Parathyroid adenoma (tissue), 2 donors: ENCODE measurements around the gene PLXDC1.
A peak's percentile ranks its signal among the peaks of the same experiment; 100 is the strongest.

Source experiments
- H2AFZ ChIP-seq: fragments of 300-600 bp; sonication (generic); one replicate; pipeline ENCODE4 v1.7.0; 2017; ENCODE audit warnings: antibody characterized with exemption, mild to moderate bottlenecking
- H3K27ac ChIP-seq: fragments of 300-600 bp; sonication (generic); one replicate; pipeline ENCODE4 v1.7.0; 2017
- H3K27me3 ChIP-seq: fragments of 300-600 bp; sonication (generic); one replicate; pipeline ENCODE4 v1.7.0; 2017; ENCODE audit warnings: low read length; ENCODE audit not compliant: control insufficient read depth, insufficient read depth
- H3K36me3 ChIP-seq: fragments of 300-600 bp; sonication (generic); one replicate; pipeline ENCODE4 v1.7.0; 2017; ENCODE audit warnings: low read length; ENCODE audit not compliant: control insufficient read depth, insufficient read depth
- H3K4me1 ChIP-seq: fragments of 300-600 bp; sonication (generic); one replicate; pipeline ENCODE4 v1.7.0; 2017; ENCODE audit warnings: control low read depth
- H3K4me2 ChIP-seq: fragments of 300-600 bp; sonication (generic); one replicate; pipeline ENCODE4 v1.7.0; 2017; ENCODE audit warnings: low read length
- H3K4me3 ChIP-seq: fragments of 300-600 bp; sonication (generic); one replicate; pipeline ENCODE4 v1.7.0; 2017; ENCODE audit warnings: low read depth, low read length
- H3K79me2 ChIP-seq: fragments of 300-600 bp; sonication (generic); one replicate; pipeline ENCODE4 v1.7.0; 2017; ENCODE audit warnings: control low read depth
- H3K9ac ChIP-seq: fragments of 300-600 bp; sonication (generic); one replicate; pipeline ENCODE4 v1.7.0; 2017; ENCODE audit warnings: mild to moderate bottlenecking
- H3K9me3 ChIP-seq: fragments of 300-600 bp; sonication (generic); one replicate; pipeline ENCODE4 v1.7.0; 2017; ENCODE audit warnings: low read length; ENCODE audit not compliant: control insufficient read depth
- TF ChIP-seq, protein P1 (sequence below): fragments of 300-600 bp; sonication (generic); IDR thresholded peaks from one replicate; pipeline ENCODE4 v1.7.0; 2017; ENCODE audit warnings: antibody characterized with exemption, mild to moderate bottlenecking
- donor health status: primary hyperparathyroidism.

The PLXDC1 gene

DNA sequence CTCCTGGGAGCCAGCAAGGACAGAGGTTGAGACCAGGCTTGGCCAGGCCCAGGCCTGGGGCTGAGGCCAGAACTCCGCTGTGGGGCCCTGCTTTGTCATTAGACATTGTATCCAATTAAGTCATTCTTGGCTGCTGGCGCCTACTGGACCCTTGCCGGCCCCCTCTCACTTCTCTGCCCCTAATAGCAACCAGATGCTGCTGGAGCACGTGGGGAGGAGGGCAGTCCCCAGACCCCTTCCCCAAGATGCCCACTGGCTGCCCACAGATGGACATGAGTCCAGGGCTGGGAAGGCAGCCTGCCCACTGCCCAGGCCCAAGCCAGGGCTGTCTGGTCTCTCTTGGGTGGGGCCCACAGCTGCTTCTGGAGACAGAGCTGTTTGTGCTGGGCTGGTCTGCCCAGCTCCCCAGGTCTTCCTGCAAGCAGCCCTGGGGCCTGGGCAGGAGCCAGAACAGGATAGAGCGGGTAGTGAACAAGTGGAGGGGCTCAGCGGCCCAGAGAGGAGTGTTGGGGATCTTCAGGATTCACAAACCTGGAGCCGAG is 7.8 kb downstream of the PLXDC1 start:
- no peak overlapping the region for H3K4me2 ChIP-seq
- no peaks in the 10 kb centered on the region for H3K9me3 ChIP-seq
- TF ChIP-seq, protein P1, sequence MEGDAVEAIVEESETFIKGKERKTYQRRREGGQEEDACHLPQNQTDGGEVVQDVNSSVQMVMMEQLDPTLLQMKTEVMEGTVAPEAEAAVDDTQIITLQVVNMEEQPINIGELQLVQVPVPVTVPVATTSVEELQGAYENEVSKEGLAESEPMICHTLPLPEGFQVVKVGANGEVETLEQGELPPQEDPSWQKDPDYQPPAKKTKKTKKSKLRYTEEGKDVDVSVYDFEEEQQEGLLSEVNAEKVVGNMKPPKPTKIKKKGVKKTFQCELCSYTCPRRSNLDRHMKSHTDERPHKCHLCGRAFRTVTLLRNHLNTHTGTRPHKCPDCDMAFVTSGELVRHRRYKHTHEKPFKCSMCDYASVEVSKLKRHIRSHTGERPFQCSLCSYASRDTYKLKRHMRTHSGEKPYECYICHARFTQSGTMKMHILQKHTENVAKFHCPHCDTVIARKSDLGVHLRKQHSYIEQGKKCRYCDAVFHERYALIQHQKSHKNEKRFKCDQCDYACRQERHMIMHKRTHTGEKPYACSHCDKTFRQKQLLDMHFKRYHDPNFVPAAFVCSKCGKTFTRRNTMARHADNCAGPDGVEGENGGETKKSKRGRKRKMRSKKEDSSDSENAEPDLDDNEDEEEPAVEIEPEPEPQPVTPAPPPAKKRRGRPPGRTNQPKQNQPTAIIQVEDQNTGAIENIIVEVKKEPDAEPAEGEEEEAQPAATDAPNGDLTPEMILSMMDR: no peak
- no peaks in the 10 kb centered on the region for H3K79me2 ChIP-seq
- H3K36me3 ChIP-seq: no peaks in the 10 kb centered on the region
- no peaks in the 10 kb centered on the region for H3K27me3 ChIP-seq
- H3K4me1 ChIP-seq: peaks cover 8% of the 10 kb centered on the region
- peak overlapping the region; percentile 29 for H3K27ac ChIP-seq
- H3K9ac ChIP-seq: no peak overlapping the region
- no peak overlapping the region for H2AFZ ChIP-seq
- no peak overlapping the region for H3K4me3 ChIP-seq

DNA sequence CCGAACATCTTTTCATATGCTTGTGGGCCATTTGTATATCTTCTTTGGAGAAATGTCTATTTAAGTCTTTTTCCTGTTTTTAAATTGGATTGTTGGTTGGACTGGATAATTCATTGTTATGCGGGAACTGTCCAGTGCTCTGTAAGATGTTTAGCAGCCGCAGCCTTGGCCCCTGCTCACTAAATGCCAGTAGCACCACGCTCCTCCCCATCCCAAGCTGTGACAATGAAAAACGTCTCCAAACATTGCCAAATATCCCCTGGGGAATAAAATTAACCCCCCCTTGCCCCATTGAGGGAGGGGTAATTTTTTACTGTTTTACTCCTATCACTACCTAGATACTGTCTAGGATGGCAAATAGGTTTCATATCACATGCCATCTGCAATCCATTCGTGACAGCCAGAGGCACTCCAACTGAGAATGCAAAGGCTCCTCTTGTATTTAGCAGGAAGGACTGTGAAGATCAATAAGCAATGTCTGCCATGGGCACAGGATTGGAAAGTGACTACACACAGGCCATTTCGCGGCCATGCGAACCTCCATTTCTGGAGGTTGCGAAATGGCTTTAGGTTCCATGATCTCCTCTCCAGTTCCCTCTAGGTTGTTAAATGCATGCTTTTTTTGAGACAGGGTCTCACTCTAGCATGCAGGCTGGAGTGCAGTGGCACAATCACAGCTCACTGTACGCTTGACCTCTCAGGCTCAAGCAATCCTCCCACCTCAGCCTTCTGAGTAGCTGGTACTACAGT is 9.3 kb downstream of the PLXDC1 start:
- Histone ChIP-seq H3K4me2 (no peak overlapping the region), H3K27ac (no peak overlapping the region), H3K9me3 (no peaks in the 10 kb centered on the region), H3K27me3 (no peaks in the 10 kb centered on the region), H3K4me3 (no peak overlapping the region), H3K9ac (no peak overlapping the region), H3K4me1 (peaks cover 8% of the 10 kb centered on the region), H3K36me3 (no peaks in the 10 kb centered on the region), H2AFZ (no peak overlapping the region), H3K79me2 (no peaks in the 10 kb centered on the region)
- TF ChIP-seq, protein P1: no peak

DNA sequence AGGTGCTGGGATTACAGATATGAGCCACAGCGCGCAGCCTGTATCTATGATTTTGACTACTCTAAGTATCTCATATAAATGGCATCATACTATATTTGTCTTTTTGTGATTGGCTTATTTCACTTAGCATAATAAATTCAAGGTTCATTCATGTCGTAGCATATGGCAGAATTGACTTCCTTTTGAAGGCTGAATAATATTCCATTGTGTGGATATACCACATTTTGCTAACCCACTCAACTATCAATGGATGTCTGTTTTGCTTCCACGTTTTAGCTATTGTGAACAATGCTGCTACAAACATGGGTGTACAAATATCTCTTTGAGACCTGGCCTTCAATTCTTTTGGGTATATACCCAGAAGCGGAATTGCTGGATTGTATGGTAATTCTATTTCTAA is 10.1 kb downstream of the PLXDC1 start:
- Histone ChIP-seq H3K4me2 (no peak overlapping the region), H3K4me3 (no peak overlapping the region), H2AFZ (no peak overlapping the region), H3K36me3 (no peaks in the 10 kb centered on the region), H3K9ac (no peak overlapping the region), H3K9me3 (no peaks in the 10 kb centered on the region), H3K27me3 (no peaks in the 10 kb centered on the region), H3K79me2 (no peaks in the 10 kb centered on the region), H3K27ac (no peak overlapping the region), H3K4me1 (peaks cover 8% of the 10 kb centered on the region)
- TF ChIP-seq, protein P1: no peak

DNA sequence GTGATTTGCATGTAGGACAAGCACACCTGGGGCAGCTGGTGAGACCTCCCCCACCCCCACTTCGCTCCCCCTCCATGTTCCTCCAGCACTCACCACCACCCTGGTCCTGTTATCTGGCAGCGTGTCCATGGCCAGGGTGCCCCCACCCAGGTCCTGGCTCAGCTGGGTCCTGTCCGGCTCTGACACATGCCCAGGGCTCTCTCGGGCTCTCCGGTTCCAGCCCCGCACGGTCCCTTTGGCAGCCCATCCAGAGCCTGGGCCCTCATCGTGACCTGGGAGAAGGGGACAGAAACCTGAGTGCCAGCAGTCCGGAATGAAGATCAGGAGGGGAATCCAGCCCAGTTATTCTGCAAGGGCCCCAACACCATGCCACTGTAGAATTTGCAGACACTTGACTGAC is 11.9 kb downstream of the PLXDC1 start:
- H3K27me3 ChIP-seq: no peaks in the 10 kb centered on the region
- peaks cover 4% of the 10 kb centered on the region for H3K4me1 ChIP-seq
- H3K4me2 ChIP-seq: no peak overlapping the region
- TF ChIP-seq, protein P1: no peak
- no peak overlapping the region for H3K27ac ChIP-seq
- H3K36me3 ChIP-seq: no peaks in the 10 kb centered on the region
- H3K9ac ChIP-seq: no peak overlapping the region
- H2AFZ ChIP-seq: no peak overlapping the region
- no peak overlapping the region for H3K4me3 ChIP-seq
- H3K79me2 ChIP-seq: no peaks in the 10 kb centered on the region
- no peaks in the 10 kb centered on the region for H3K9me3 ChIP-seq

DNA sequence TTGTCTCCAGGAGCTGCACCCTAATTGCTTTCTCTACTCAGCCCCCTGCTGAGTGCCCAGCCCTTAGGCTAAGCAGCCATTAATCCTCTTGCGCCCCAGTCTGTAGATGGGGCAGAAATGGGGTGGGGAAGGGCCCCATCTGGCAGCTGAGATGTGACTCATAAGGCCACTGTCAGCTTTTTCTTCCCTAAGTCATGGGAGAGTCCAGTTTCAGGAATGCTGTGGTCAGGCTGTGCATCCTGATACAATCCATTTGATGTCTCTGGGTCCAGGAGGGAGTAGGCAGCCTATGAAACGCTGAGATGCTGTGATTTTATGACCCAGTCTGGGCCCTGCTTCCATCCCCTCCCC is 12.3 kb downstream of the PLXDC1 start:
- no peak overlapping the region for H3K27ac ChIP-seq
- no peaks in the 10 kb centered on the region for H3K4me1 ChIP-seq
- no peaks in the 10 kb centered on the region for H3K9me3 ChIP-seq
- H3K4me3 ChIP-seq: no peak overlapping the region
- H2AFZ ChIP-seq: no peak overlapping the region
- H3K36me3 ChIP-seq: no peaks in the 10 kb centered on the region
- H3K79me2 ChIP-seq: no peaks in the 10 kb centered on the region
- H3K9ac ChIP-seq: no peak overlapping the region
- H3K4me2 ChIP-seq: no peak overlapping the region
- no peaks in the 10 kb centered on the region for H3K27me3 ChIP-seq
- TF ChIP-seq, protein P1: no peak
